Epidermal melanocyte (primary cell): ENCODE results near the gene CFAP61.

Experiments used
- DNase-seq: peaks from one replicate; pipeline ENCODE4 v3.0.0; 2011; ENCODE audit warnings: low spot score; ENCODE audit not compliant: insufficient read length

CFAP61 gene

DNA sequence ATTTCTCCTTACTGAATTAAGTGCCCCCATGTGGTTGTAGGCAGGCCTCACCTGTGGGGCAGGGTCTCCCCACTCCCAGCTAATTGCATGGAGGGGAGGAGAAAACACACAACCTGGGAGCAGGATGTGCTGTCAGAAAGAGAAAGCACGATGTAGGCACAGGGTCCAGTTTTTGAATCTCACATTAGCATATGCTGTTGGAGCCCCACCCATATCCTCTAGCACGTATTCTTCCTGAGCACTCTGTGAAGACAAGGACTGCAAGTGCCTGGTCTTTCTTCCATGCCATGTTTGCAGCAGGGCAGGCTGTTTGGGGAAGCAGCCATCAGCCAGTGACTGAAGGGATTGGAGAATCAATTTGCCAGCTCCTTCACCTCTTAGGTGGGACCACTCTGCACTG lies 108.2 kb downstream of the CFAP61 start:
- DNase-seq = no peak

DNA sequence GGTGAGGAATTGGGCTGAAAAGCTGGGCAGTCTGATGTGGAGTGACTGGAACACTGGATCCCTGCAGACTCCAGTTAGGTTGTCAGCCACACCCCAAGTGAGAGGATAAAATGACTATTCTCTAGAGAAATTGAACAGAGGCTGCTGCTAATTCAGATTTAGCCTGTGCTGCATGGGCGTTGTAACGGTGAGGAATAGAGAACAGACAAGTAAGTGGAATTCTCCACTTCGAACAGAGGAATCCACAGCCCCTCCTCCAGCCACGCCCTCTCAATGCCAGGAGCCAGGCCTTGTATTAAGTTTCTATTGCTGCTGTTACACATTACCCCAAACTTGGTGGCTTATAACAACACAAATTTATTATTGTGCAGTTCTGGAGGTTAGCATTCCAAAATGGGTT lies 109.3 kb downstream of the CFAP61 start:
- no peak for DNase-seq

DNA sequence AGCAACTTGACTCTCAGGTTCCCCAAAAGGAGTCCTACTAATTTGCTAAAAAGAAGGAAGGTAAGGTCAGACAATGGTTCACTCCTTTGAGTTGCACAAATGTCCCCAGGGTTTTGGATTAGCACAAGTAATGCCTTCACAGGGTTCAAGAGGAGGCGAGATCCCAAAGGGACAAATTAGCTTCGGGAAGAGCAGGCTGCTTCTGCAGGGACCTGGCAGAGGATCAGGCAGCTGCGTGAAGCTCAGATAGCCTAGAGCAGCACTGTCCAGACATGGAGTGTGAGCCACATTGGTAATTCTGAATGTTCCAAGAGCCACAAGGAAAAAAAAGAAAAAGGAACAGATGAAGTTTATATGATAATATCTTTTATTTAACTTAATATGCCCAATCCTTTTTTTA lies 115.4 kb downstream of the CFAP61 start:
- DNase-seq = no peak

DNA sequence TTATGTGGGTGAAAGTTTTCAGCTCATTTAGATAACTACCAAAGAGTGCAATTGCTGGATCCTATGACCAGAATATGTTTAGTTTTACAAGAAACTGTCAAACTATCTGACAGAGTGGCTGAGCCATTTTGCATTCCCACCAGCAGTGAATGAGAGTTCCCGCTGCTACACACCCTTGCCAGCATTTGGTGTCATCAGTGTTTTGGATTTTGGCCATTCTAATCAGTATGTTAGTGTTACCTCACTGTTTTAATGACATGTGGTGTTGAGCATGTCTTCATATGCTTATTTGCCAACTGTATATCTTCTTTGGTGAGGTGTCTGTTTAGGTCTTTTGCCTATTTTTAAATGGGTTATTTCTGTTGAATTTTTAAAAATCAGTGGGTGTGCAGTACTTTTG lies 120.9 kb downstream of the CFAP61 start:
- no peak for DNase-seq

DNA sequence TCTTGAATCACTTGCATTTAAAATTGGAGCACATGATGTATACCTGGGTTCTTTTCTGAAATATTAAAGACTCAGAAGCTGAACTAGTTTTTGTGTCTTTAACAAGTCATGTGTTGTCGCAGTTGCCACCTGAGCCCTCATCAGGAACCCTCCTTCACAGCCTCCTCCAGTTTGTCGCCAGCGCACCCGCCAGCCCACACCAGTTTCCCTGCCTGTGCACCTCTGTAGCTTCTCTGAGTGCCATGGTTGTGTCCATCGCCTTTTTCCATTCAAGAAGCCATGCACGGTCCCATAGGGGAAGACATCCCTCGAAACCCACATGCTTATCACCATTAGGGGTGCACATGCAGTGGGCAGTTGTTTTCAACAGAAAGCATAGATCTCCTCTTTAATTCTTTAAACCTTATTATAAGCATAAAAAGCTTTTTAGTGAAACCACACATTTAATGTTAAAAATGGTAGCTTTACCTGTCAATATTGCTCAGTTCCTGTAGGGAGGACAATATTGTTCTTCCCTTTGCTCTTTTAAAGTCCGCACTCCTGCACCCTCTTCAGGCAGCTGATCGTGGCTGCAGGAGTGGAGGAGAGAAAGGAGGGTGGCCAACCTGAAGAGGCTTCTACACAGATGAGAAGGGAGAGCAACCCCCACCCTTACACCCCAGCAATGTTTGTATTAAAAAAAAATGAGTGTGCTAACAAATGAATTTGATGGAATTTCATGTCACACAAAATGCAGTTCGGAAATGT lies 121.9 kb downstream of the CFAP61 start:
- no peak for DNase-seq

DNA sequence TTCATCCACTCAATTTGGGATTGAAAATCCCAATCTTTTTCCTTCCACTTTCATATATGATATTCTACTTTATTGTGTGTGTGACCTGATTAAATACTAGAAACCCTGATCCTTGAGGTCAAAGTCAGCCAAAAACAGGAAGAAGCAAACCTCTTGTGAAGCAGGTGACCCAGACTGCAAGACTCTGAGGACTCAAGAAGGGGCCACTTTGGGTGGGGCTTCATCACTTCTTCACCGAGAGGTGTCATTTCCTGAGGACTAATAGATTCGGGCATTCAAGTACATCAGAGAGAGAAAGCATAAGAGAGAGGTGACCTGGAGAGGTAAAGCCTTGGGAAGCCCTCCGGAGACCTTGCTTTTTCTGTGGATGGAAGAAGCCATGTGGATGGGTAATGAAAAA lies 129.0 kb downstream of the CFAP61 start:
- no peak for DNase-seq

DNA sequence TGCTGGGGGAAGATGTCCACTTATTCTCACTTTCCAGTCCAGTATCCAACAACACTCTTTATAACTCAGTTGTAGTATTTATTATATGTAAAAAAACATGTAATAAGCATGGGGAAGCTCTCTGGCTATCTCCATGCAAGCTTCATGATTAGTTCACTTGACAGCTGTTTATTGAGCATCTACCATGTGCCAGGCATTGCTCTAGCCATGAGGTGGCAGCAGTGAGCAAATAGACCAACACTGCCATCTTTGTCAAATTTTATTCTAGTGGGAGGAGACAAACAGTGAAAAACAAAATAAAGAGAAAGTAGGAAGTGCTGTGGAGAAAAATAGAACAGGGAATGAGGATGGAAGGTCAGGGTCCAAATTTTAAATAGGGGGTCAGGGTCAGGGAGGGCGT lies 131.8 kb downstream of the CFAP61 start:
- no peak for DNase-seq

DNA sequence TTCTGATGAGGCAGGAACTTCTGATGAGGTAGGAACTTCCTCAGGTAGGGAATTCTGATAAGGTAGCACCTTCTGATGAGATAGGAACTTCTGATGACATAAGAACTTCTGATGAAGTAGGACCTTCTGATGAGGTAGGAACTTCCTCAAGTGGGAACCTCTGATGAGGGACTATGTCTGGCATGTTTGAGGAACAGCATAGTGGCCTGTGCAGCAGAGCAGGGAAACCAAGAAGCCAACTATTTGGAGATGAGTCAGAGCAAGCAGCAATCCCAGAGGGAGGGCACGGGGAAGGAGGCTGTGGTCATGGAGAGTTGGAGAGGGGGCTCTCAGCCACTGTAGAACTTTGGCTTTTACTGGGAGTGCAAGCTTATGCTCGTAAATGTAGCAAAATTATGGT lies 132.4 kb downstream of the CFAP61 start:
- no peak for DNase-seq

DNA sequence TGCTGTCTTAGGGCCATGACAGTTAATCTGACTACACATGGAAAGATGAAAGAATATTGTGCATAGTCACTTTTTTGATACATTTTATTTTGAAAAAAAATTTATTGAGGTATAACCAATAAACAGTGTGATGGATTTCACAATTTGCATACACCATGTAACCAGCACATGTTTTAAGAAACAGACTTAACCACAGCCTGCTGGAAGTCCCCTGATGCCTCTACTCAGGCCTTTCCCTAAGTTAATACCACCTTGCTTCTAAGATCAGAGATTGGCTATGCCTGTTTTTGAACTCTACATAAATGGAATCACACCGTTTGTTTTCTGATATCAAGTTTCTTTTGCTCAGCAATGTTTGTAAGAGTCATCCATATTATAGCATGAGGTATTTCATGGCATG lies 136.3 kb downstream of the CFAP61 start:
- no peak for DNase-seq

DNA sequence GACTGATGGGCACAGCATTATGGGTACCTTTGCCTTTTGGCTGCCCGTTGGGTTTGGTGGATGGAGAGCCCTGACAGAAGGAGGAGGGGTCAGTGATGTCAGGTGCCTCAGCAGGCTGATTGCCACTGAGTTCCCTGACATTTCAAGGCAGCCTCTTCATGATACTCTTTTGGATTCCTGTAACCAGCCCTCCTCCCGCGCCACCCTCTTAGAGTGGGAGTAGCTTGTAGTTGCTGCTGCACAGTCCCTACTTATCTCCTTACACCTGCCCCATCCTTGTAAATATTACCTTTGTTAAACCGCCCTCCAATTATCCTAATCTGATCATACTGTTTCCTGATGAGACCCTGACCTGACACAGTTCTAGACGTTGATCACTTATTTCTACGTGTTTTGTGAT lies 140.0 kb downstream of the CFAP61 start:
- no peak for DNase-seq

DNA sequence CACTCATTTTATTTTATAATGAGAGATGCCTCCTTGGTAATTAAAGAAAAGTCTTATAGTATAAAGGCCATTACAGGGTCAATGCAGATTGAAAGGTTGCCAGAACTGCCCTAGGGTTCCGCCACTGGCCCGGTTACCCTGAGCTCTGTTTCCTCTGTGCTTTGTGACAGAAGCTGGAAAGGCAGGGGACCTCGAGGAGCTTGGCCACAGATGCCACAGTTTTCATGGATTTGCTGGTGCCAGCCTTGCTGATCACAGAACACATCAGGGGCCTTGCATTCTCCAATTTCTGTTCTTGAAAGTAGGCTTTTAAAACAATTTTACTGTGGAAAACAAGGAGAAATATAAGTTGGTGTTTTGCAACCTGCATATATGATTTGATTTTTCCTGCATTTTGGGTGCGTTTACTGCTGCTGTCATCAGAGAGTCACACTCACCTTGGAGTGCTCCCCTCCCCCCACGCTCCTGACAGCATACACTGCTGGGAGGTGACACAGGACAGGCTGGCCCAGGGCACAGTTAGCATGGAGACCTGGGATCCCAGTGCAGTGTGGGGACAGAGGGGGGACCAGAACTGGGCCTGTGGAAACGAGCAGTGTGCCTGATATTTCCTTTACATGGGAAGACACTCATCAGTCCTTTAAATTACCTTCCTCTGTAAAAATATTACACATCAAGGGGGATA lies 142.8 kb downstream of the CFAP61 start:
- DNase-seq = no peak

DNA sequence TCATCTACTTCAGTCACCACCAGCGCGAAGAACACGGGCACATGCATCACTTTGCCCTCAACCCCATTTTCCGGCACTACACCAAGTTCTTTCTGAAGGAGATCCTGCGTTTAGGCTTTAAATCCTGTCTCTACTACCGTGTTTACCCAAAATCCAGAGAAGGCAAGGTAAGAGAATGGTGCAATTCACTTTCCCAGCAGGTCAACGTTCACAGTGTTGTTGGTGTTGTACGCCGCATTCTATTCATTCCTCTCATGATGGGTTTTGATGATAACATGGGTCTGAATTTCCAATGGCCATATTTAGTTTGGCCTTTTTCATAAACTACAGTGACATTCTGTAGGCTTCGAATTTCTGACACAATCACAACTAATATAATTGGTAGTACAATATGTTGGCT lies 144.3 kb downstream of the CFAP61 start:
- no peak for DNase-seq

DNA sequence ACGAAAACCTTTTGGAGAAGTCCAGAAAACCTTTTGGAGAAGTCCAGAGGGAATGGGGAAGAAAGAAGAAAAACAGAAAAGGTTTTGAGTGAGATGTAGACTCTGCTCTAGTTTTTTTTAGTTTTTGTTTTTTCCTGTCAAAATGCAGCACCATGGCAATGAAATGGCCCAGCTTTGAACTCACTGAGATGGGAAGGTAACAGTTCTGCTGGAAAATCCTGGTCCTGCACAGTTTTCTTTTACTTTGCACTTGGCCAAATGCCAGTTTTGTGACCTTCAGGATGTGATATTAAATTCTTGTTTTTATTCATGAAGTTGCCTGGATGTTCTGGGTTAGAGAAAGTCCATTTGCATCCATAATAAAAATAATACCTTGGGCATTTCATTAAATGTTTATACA lies 145.7 kb downstream of the CFAP61 start:
- DNase-seq = no peak

DNA sequence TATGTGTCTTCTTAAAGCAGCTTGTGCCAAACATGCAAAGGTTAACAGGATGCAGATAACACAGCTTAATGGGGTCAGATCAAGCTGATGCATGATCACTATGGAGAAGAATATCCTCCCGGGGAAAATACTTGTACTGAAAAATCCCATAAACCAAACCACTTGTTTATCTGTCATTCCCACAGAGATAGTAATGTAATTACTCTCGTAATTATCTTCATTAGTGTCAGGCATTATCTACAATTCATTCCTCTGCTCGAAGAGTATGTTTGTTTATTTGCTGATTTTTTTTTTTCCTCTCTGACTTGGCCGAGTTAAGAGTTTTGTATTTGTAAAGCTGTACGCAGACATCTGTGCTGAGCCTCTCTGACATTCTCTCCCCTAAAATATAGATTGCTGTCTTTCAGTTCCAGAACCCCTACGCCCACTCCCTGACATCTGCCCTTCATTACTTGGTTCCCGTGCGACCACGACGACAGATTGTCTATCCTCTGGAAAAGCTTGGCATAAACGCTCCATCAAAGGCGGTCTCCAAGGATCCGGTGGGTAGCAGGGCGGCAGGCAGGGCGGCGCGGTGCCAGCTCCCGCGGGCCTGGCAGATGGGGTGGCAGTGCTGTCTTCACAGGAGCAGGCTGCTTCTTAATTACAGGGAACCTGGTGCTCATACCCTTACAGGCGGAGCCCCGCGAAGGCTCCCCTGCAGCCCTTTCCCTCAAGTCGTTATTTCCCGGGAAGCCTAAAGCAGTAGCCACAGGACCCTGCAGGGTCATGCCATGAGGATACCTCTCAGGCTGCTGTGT lies 147.2 kb downstream of the CFAP61 start:
- DNase-seq = no peak

DNA sequence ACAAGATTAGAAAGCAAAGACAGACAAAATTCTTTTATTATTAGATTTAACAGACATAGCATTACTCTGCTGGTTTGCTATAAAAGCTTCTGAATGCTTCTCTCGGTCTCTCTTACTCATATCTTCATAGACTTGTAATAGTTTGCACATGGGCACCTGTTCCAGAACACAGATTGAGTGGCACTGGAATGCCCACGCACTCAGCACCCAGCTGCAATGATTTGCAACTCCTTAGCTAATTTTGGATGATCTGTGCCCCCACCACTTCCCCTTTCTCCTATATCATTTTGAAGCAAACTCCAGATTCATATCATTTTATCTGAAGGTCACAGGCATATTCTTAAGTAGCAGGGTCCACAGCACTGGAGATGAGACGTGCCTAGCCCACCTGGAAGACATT lies 148.8 kb downstream of the CFAP61 start:
- no peak for DNase-seq

DNA sequence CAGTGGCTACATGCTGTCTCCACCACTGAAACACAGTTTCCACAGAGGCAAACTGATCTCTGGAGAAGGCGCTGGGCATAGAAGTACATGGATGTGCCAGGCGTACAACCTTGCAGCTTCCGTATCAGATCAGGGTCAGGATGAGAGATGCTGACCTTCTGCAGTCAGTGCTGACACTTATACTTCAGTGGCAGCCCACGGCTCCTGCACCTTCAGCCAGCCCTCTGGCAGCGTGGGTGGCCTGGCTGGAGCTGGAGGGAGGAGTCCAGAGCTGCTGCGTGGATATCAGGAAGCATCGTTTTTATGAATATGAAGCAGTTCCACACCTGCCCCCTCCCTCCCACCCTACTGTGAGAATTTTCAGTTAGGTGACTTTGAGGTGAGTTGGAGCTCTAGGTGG lies 149.3 kb downstream of the CFAP61 start:
- no peak for DNase-seq

DNA sequence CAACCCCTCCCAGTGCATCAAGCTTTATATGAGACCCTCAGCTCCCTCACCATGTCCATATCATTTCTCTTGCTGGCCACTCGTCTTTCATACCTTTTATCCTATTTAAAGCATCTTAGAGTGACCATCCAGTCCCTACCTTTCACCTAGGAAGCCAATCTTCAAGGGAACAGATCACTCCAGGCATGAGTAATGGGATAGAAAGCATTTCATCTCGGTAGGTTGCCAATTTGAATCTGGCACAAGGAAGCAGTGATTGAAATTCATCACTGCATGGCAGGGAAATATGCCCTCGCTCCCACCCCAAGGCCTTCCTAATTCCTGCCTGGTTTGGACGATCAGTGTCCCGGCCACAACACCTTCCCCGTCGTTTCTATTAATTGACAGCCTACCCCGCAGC lies 150.4 kb downstream of the CFAP61 start:
- DNase-seq = no peak

DNA sequence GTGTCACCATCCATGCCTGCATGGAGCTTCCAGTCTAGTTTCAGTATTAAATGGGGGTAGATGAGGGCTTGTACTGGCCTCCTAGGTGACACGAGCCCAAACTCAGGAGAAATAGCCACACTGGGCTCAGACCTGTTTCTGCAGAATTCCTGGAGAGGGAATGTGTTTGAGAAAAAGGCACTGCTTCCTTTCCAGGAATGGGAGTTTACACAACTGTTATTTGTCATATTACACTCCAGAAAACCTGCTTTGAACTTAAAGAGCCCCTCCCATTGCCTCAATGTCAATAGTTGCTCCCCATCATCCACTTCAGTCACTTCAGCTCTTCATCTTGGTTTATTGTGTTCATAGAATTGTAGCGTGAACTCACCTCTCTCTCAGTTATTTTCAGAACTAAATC lies 151.5 kb downstream of the CFAP61 start:
- DNase-seq = no peak

DNA sequence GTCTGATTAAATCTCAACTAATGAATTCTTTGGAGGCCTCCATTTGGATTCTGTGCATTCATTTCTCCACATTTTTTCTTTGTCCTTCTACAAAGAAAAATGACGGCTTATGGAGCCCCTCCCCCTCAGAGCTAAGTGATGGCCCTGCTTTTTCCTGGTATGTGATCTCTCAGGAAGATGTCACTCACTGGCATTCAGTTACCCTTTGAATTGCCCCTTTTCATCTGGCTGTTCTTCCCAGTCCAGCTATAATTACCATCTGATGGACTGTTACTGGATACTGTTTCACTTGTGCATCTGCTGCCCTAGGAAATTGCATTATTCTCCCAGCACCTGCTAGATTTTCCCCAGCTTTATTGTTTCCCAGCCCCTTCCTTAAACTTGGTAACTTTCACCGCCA lies 151.9 kb downstream of the CFAP61 start:
- no peak for DNase-seq

DNA sequence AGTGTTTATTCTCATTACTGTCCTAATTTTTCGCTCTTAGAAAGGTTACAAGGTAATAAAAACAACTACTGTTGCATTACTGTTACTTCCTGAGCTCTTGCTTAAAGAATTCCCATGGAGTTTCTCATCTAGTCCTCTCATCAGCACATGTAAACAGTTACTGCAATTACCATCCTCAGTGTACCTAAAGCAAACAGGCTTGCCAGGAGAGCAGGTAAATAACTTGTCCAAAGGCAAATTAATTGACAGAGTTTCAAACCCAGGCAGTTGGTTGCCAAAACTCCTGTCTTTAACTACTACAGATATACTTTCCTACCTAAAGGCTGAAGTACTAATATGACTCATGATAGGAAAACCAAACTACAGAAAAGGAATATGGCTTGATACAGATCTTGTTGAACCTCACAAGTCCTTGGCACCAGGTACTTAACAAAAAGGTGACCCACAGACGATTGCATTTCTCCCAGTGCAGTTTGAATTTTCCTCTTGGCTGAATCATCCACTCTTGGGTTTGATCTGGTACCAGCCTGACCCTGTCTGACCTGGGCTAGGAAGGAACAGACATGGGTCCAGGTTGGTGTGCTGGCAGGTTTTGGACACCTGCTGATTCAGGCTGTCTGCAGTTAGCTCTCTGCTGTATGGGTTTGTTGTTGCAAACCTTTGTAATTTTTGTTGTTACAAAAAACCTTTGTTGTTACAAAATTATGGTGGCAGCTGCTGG lies 153.0 kb downstream of the CFAP61 start:
- DNase-seq = no peak

DNA sequence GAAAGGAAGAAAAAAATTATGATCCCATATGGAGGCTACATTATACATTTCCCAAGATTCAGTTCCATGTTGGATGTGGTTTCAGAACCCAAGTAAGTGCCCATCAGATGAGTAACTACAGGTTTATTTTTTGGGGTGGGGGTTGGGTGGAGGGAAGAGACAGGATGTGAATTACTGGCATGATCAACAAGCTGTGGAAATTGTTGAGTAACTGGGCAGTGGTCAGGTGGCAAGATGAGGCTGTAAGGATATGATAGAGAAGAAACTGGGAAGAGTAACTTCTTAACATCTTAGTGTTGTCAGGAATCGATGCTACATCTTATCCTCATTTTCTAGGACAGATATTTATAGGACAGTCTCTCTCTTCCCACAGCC lies 153.5 kb downstream of the CFAP61 start:
- DNase-seq = no peak

DNA sequence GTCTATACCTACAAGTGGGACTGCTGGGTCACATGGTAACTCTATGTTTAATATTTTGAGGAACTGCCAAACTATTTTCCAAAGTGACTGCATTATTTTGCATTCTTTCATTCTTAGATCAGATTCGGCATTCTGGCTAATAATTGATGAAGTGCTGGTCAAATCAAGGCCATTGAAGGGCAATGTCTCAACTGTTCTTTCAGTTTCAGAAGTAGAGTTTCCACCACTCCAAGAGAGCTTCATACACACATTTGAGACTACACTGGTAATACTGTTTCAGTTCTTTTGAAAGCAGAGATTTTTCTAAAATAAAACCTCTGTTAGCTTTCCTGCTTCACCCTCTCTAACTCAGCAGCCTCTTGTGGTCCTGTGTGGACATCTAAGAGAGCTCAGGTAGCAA lies 154.5 kb downstream of the CFAP61 start:
- no peak for DNase-seq
